Smooth muscle cell (in vitro differentiated cells): ENCODE measurements around the gene KLK4. TPM values are rescaled to one million over a fixed set of nuclear protein-coding genes. Genes with fewer than 3 reads are reported as not detected.

ENCODE experiments used
- DNase-seq: peaks from one replicate; lab custom pipeline; 2025; ENCODE audit not compliant: unreplicated experiment; lab: John Stamatoyannopoulos, UW
- H2AFZ ChIP-seq: fragments of 200-600 bp; sonication (generic); 2 replicates; pipeline ENCODE4 v1.6.0; 2016; ENCODE audit warnings: antibody characterized with exemption, low read depth, mild to moderate bottlenecking
- H3F3A ChIP-seq: fragments of 200-600 bp; sonication (generic); 2 replicates; pipeline ENCODE4 v1.6.0; 2017; ENCODE audit warnings: antibody characterized with exemption, low read depth
- H3K27ac ChIP-seq: fragments of 200-600 bp; sonication (generic); 2 replicates; pipeline ENCODE4 v1.5.1; 2016; ENCODE audit warnings: low read depth, mild to moderate bottlenecking
- H3K27me3 ChIP-seq: fragments of 200-600 bp; sonication (generic); 2 replicates; pipeline ENCODE4 v1.6.1; 2016; ENCODE audit warnings: low read depth, mild to moderate bottlenecking
- H3K36me3 ChIP-seq: fragments of 200-600 bp; sonication (generic); 2 replicates; pipeline ENCODE4 v1.5.1; 2016; ENCODE audit warnings: low read depth
- H3K4me1 ChIP-seq: fragments of 200-600 bp; sonication (generic); 2 replicates; pipeline ENCODE4 v1.5.1; 2016; ENCODE audit warnings: low read depth
- H3K4me2 ChIP-seq: fragments of 200-600 bp; sonication (generic); 2 replicates; pipeline ENCODE4 v1.6.0; 2016; ENCODE audit warnings: mild to moderate bottlenecking
- H3K4me3 ChIP-seq: fragments of 200-600 bp; sonication (generic); 2 replicates; pipeline ENCODE4 v1.5.1; 2016; ENCODE audit warnings: mild to moderate bottlenecking
- H3K79me2 ChIP-seq: fragments of 200-600 bp; sonication (generic); 2 replicates; pipeline ENCODE4 v1.6.0; 2016; ENCODE audit warnings: low read depth, mild to moderate bottlenecking
- H3K9ac ChIP-seq: fragments of 200-600 bp; sonication (generic); 2 replicates; pipeline ENCODE4 v1.6.0; 2016; ENCODE audit warnings: low read depth
- H3K9me3 ChIP-seq: fragments of 200-600 bp; sonication (generic); replicated peaks from 2 replicates; pipeline ENCODE4 v1.5.1; 2016; ENCODE audit warnings: low read depth
- H4K20me1 ChIP-seq: fragments of 200-600 bp; sonication (generic); 2 replicates; pipeline ENCODE4 v1.6.0; 2016; ENCODE audit warnings: low read depth
- CTCF ChIP-seq: fragments of 200-600 bp; sonication (generic); IDR thresholded peaks from 2 replicates; pipeline ENCODE4 v1.5.1; 2017; ENCODE audit warnings: borderline replicate concordance, mild to moderate bottlenecking, antibody characterized with exemption; ENCODE audit not compliant: insufficient read depth, poor library complexity, severe bottlenecking
- WGBS: methylation state at CpG from one replicate; pipeline ENCODE4 v1.1.7; 2016; ENCODE audit warnings: low lambda C conversion rate; 5-methylcytosine and 5-hydroxymethylcytosine counted together
- polyA plus RNA-seq: library from polyadenylated mRNA; unstranded; fragments of >200 nt; fragmentation: Nextera tagmentation; extraction: Ambion mirVana; gene quantifications from 2 replicates; pipeline ENCODE4 v1.2.1, GENCODE V29; 2016
- total RNA-seq: library from RNA; depleted of rRNA; stranded (reverse); fragments of >200 nt; gene quantifications from 2 replicates; pipeline ENCODE4 v1.2.3, GENCODE V29; 2014

KLK4 gene
- total and polyA plus RNA-seq, 2 experiments from 2014 or later: 0.82 TPM; not detected in 1

DNA sequence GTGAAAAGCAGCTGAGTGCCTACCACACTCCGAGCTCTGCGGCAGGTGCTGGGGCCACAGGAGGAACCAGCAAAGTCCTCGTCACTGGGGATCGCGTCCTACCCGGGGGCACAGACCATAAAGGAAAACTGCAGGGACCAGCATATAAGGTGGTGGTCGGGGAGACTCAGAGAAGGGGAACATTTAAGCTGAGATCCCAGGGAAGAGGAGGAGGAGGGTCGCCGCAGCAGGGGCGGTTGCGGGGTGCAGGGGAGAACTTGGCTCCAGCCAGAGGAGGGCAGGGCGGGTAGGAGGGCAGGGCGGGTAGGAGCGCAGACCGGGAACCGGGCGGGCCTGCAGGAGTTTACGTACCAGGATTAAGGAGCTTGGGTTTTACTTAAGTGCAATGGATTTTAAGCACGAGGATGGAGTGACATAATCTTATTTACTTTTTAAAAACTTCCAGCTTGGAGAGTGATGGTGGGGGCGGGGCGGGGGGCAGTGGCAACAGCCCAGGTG, 956 bp upstream of the KLK4 start:
- Histone ChIP-seq H2AFZ (no peak overlapping the region), H3K4me1 (no peaks in the 10 kb centered on the region), H3K9ac (no peak overlapping the region), H3K27ac (no peak overlapping the region), H3K79me2 (no peaks in the 10 kb centered on the region), H3K27me3 (peaks cover 70% of the 10 kb centered on the region), H3K9me3 (no peaks in the 10 kb centered on the region), H3K4me2 (no peak overlapping the region), H3K36me3 (no peaks in the 10 kb centered on the region), H3K4me3 (no peak overlapping the region), H3F3A (no peaks in the 10 kb centered on the region), H4K20me1 (no peaks in the 10 kb centered on the region)
- no peak for DNase-seq
- WGBS: 55% methylated on average over 15 of the region's 21 CpGs
- TF ChIP-seq CTCF: no peak

GRCh38 chr19:50910722-50911121, 473 bp downstream of the KLK4 start:
- Histone ChIP-seq H3K4me3 (no peak overlapping the region), H3K27ac (no peak overlapping the region), H3K9ac (no peak overlapping the region), H3K27me3 (peaks cover 66% of the 10 kb centered on the region), H3K4me1 (no peaks in the 10 kb centered on the region), H4K20me1 (no peaks in the 10 kb centered on the region), H3K79me2 (no peaks in the 10 kb centered on the region), H3F3A (no peaks in the 10 kb centered on the region), H2AFZ (no peak overlapping the region), H3K4me2 (no peak overlapping the region), H3K9me3 (no peaks in the 10 kb centered on the region), H3K36me3 (no peaks in the 10 kb centered on the region)
- DNase-seq: no peak
- no peak for TF ChIP-seq CTCF
- 84% methylated on average over 4 of the region's 4 CpGs for WGBS

DNA sequence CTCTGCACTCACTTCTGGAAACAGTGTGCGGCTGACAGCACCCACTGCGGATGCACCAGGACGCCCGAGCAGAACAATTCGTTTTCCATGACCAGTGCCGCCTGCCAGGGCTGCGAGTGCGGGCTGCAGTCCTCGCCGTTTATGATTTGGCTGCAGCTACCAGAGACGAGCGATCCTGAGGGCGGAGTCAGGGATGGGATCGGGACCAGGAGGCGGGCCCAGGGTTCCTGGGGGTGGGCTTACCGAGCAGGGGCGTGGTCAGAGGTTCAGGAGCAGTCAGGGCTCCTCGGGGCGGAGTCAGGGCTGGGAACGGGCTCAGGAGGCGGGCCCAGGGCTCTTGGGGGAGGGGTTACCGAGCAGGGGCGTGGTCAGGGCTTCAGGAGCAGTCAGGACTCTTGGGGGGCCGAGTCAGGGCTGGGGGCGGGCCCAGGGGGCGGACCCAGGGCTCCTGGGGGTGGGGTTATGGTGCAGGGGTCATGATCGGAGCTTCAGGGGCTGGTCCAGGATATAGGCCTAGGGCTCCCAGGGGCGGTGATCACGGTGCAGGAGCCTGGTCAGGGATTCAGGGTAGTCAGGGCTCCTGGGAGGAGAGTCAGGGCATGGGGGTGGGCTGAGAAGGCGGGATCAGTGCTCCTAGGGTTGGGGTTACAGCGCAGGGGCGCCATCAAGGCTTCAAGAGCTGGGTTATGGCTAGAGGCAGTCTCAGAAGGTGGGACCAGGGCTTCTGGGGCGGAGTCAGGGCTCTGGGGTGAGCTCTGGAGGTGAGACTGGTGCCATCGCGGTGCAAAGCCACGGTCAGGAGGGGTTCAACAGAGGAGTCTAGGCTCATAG, 1.7 kb downstream of the KLK4 start:
- H2AFZ ChIP-seq: no peak overlapping the region
- WGBS: 9% methylated on average over 28 of the region's 36 CpGs
- TF ChIP-seq CTCF: no peak
- no peaks in the 10 kb centered on the region for H3K79me2 ChIP-seq
- no peak overlapping the region for H3K9ac ChIP-seq
- peak overlapping the region; percentile 73 for H3K4me2 ChIP-seq
- no peaks in the 10 kb centered on the region for H3F3A ChIP-seq
- no peaks in the 10 kb centered on the region for H3K9me3 ChIP-seq
- no peaks in the 10 kb centered on the region for H4K20me1 ChIP-seq
- no peak for DNase-seq
- H3K27me3 ChIP-seq: peaks cover 57% of the 10 kb centered on the region
- H3K36me3 ChIP-seq: no peaks in the 10 kb centered on the region
- no peaks in the 10 kb centered on the region for H3K4me1 ChIP-seq
- peak overlapping the region; percentile 31 for H3K4me3 ChIP-seq
- no peak overlapping the region for H3K27ac ChIP-seq

DNA sequence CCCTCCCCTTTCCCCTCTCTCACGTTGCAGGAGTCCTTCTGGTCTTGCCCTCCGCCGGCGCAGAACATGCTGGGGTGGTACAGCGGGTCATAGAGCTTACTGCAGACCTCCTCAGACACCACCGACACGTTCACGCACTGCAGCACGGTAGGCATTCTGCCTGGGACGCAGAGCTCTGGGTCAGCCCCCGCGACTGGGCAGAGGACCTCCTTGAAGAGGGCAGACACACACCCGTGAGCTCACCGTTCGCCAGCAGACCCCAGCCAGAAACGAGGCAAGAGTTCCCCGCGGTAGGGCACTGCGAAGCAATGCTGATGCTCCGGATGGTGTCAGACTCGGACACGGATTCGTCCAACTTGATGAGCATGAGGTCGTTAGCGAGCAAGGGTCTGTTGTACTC, 2.9 kb downstream of the KLK4 start:
- Histone ChIP-seq H3K9me3 (no peaks in the 10 kb centered on the region), H4K20me1 (no peaks in the 10 kb centered on the region), H3K9ac (no peak overlapping the region), H3K79me2 (no peaks in the 10 kb centered on the region), H3K4me3 (no peak overlapping the region), H3K27ac (no peak overlapping the region), H3K4me1 (no peaks in the 10 kb centered on the region), H3K4me2 (no peak overlapping the region), H3K36me3 (no peaks in the 10 kb centered on the region), H2AFZ (no peak overlapping the region), H3F3A (no peaks in the 10 kb centered on the region), H3K27me3 (peaks cover 56% of the 10 kb centered on the region)
- TF ChIP-seq CTCF: no peak
- 88% methylated on average over 25 of the region's 25 CpGs for WGBS
- no peak for DNase-seq
